Measurements from ENCODE around the gene SETD1B. TPM values are rescaled to one million over a fixed set of nuclear protein-coding genes. Genes with fewer than 3 reads are reported as not detected.

The SETD1B gene
- total and polyA plus RNA-seq, 2 donors (not counting 3 experiments of a cell fraction or from before 2014, with no cell fraction given): 2.6 to 27.0 TPM

DNA sequence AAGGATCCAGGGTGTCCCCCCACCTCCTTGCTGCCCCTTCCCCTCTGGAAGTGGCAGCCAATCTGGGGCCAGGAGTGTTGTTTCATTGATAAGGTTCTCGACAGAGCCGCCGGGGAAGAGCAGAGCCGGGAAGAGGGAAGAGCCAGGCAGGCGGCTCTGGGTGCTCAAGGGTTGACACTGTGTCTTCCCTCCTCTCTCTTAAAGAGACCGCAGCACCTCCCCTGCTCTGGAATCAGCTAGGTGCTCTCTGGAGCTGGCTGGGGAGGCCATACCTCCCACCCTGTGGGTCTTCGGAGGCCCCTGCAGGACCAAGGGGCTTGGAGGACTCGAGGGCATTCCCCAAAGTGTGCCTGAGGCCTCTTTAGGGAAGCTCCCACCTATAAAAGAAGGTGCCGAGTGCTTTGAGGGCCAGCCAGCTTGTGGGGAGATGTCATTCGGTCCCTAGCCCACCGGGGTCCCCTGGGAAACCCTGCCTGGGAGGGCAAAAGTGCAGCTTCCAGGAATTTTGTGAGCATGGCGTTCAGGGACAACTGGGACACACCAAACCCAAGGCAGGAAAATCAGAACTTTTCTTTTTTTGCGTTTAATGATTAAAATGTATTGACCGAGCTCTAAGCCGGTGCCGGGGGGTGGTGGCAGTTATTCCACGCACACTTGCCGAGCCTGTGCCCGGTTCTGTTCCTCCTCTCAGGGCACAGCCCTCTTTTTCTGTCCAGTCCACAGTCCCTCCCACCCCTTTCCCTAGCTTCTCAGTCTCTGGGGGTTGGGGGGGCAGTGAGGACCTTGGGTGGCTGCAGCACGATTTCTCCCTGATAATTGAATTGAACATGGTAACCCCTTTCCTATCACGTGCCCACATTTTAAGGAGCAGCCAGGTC lies 3.0 kb downstream of the SETD1B start:
- Histone ChIP-seq H3K27me3 (ENCODE audit: control insufficient read depth in 2 of 2, insufficient read depth in 2 of 2, low read length in 2 of 2) (no peaks in the 10 kb centered on the region), H3K36me3 (ENCODE audit: control insufficient read depth in 2 of 2, extremely low read depth in 1 of 2, insufficient read depth in 2 of 2, low read length in 2 of 2) (peaks cover 4 to 27% of the 10 kb centered on the region in 2 experiments), H3K4me2 (ENCODE audit: insufficient read depth, low read length) (peak overlapping the region; percentile 50), H3K79me2 (ENCODE audit: control insufficient read depth, insufficient read depth, low read length) (peaks cover 79% of the 10 kb centered on the region), H3K9ac (replicated peaks; ENCODE audit: extremely low read depth, insufficient read depth, low read length) (no peak overlapping the region), H3K4me3 (replicated peaks in 1 of 3; ENCODE audit: insufficient read depth in 1 of 3, low read depth in 1 of 3, low read length in 3 of 3) (peak overlapping the region; percentile 16 to 79 (median 25)), H3K9me3 (replicated peaks; ENCODE audit: control insufficient read depth, insufficient read depth, low read length) (no peaks in the 10 kb centered on the region), H4K20me1 (replicated peaks; ENCODE audit: control insufficient read depth, extremely low read depth, insufficient read depth, low read length) (no peaks in the 10 kb centered on the region), H2AFZ (ENCODE audit: low read depth, low read length) (no peak overlapping the region), H3K4me1 (ENCODE audit: control insufficient read depth, extremely low read depth, insufficient read depth, low read length) (peaks cover 32% of the 10 kb centered on the region), H3K9me1 (replicated peaks; ENCODE audit: control insufficient read depth, extremely low read depth, insufficient read depth, low read length) (no peaks in the 10 kb centered on the region), H3K27ac (ENCODE audit: insufficient read depth, low read depth, low read length) (peak overlapping the region; percentile 5)
- ChIA-PET POLR2A (interaction anchor here (2.1 kb wide), 1 partner anchor 10 kb away, joined by 15 read pairs; no protein-coding TSS in a partner anchor), CTCF (interaction anchor here (1.5 to 12.8 kb wide), 4 partner anchors 9 to 82 kb away, joined by 4 to 774 read pairs (median 5); partner anchors contain the start of genes PSMD9, RHOF and SETD1B)
- no peak for TF ChIP-seq EZH2 (IDR thresholded peaks at IDR 0.05; ENCODE audit: borderline replicate concordance, low read depth, low read length, severe bottlenecking)
- no peak for DNase-seq (ENCODE audit: low read depth, low spot score)
- BruUV-seq (replicated peaks): no TSS peak
- intact Hi-C loops (cut with micrococcal nuclease) (no loop called here), dilution Hi-C loops (cut with MboI; ENCODE audit: extremely low pct_ligation_motif_present, low sequenced_read_pairs) (no loop called here)
- FAIRE-seq: peak; percentile 65

DNA sequence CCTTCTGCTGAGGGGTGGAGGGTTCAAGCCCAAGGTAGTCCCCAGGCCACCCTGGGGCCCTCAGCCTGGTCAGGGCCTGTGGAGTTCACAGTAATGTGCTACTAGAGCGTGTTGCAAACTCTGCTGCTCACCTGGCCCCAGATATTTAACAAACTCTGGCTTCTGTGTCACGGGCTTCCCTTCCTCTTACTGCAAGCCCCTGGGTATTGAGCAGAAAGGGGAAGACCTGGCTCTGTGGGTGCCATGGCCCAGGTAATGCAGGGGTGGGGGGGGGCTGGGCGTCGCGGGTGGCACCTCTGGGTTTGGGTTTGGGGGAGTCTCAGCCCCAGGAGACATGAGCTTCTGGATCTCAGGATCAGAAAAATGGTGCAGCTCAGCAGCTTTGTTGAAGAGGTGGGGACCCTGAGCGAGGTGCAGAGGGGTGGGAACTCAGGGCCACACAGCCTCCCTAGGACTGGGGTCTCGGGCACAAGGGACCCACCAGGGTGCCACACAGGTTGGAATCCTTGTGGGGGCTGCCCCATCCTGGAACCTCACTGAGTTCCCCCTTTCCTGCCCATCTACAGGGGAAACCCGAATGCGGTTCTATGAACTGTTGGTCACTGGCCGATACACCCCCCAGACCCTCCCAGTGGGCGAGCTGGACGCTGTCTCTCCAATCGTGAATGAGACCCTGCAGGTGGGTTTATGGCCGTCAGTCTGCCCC lies 4.0 kb downstream of the SETD1B start:
- no peak overlapping the region for H3K4me2 ChIP-seq (ENCODE audit: insufficient read depth, low read length)
- POLR2A ChIA-PET: interaction anchor here (2.1 kb wide), 1 partner anchor 11 kb away, joined by 15 read pairs; no protein-coding TSS in a partner anchor
- peaks cover 35% of the 10 kb centered on the region for H3K4me1 ChIP-seq (ENCODE audit: control insufficient read depth, extremely low read depth, insufficient read depth, low read length)
- dilution Hi-C loops (cut with MboI; ENCODE audit: extremely low pct_ligation_motif_present, low sequenced_read_pairs) (no loop called here), intact Hi-C loops (cut with micrococcal nuclease) (no loop called here)
- no peak overlapping the region for H3K9ac ChIP-seq (replicated peaks; ENCODE audit: extremely low read depth, insufficient read depth, low read length)
- no peak for FAIRE-seq
- BruUV-seq (replicated peaks): no TSS peak
- H4K20me1 ChIP-seq (replicated peaks; ENCODE audit: control insufficient read depth, extremely low read depth, insufficient read depth, low read length): no peaks in the 10 kb centered on the region
- H3K36me3 ChIP-seq (ENCODE audit: control insufficient read depth in 2 of 2, extremely low read depth in 1 of 2, insufficient read depth in 2 of 2, low read length in 2 of 2): peaks cover 4 to 27% of the 10 kb centered on the region in 2 experiments
- H3K9me3 ChIP-seq (replicated peaks; ENCODE audit: control insufficient read depth, insufficient read depth, low read length): no peaks in the 10 kb centered on the region
- H3K4me3 ChIP-seq (replicated peaks in 1 of 3; ENCODE audit: insufficient read depth in 1 of 3, low read depth in 1 of 3, low read length in 3 of 3): no peak overlapping the region
- H3K79me2 ChIP-seq (ENCODE audit: control insufficient read depth, insufficient read depth, low read length): peaks cover 78% of the 10 kb centered on the region
- no peak overlapping the region for H2AFZ ChIP-seq (ENCODE audit: low read depth, low read length)
- CTCF ChIA-PET: interaction anchor here (1.5 to 12.8 kb wide), 2 partner anchors 10 to 81 kb away, joined by 4 to 774 read pairs; partner anchors contain the start of genes PSMD9, RHOF and SETD1B
- no peak for TF ChIP-seq JUN (IDR thresholded peaks at IDR 0.05; ENCODE audit: borderline replicate concordance, insufficient read depth, insufficient read length, low read depth)
- no peak for TF ChIP-seq FOS (IDR thresholded peaks at IDR 0.05; ENCODE audit: borderline replicate concordance, insufficient read depth, low read length)
- TF ChIP-seq, protein P1, sequence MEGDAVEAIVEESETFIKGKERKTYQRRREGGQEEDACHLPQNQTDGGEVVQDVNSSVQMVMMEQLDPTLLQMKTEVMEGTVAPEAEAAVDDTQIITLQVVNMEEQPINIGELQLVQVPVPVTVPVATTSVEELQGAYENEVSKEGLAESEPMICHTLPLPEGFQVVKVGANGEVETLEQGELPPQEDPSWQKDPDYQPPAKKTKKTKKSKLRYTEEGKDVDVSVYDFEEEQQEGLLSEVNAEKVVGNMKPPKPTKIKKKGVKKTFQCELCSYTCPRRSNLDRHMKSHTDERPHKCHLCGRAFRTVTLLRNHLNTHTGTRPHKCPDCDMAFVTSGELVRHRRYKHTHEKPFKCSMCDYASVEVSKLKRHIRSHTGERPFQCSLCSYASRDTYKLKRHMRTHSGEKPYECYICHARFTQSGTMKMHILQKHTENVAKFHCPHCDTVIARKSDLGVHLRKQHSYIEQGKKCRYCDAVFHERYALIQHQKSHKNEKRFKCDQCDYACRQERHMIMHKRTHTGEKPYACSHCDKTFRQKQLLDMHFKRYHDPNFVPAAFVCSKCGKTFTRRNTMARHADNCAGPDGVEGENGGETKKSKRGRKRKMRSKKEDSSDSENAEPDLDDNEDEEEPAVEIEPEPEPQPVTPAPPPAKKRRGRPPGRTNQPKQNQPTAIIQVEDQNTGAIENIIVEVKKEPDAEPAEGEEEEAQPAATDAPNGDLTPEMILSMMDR (IDR thresholded peaks at IDR 0.05; ENCODE audit: extremely low read depth in 1 of 2, insufficient read depth in 1 of 2, low read depth in 1 of 2, low read length in 2 of 2): no peak
- no peak for TF ChIP-seq POLR2AphosphoS5 (IDR thresholded peaks at IDR 0.05; ENCODE audit: insufficient read depth, low read depth, low read length)
- no peak for TF ChIP-seq GATA2 (IDR thresholded peaks at IDR 0.05; ENCODE audit: insufficient read depth, insufficient read length, low read depth, low read length)
- TF ChIP-seq, protein P2, sequence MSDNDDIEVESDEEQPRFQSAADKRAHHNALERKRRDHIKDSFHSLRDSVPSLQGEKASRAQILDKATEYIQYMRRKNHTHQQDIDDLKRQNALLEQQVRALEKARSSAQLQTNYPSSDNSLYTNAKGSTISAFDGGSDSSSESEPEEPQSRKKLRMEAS (IDR thresholded peaks at IDR 0.05; ENCODE audit: insufficient read depth, insufficient read length): no peak
- TF ChIP-seq POLR2A (IDR thresholded peaks at IDR 0.05; ENCODE audit: low read depth, low read length): no peak
- TF ChIP-seq MYC (IDR thresholded peaks at IDR 0.05; ENCODE audit: low read depth, low read length): no peak
- no peak for TF ChIP-seq EZH2 (IDR thresholded peaks at IDR 0.05; ENCODE audit: borderline replicate concordance, low read depth, low read length, severe bottlenecking)
- no peaks in the 10 kb centered on the region for H3K9me1 ChIP-seq (replicated peaks; ENCODE audit: control insufficient read depth, extremely low read depth, insufficient read depth, low read length)
- no peak overlapping the region for H3K27ac ChIP-seq (ENCODE audit: insufficient read depth, low read depth, low read length)
- no peak for DNase-seq (ENCODE audit: low read depth, low spot score)
- H3K27me3 ChIP-seq (ENCODE audit: control insufficient read depth in 2 of 2, insufficient read depth in 2 of 2, low read length in 2 of 2): no peaks in the 10 kb centered on the region

All from endothelial cell of umbilical vein (primary cell).